GM19397 (cell line): ENCODE results near the gene CDHR5.

Experiments used
- ATAC-seq: cut with Tn5 transposase; IDR thresholded peaks from one replicate; pipeline ENCODE4 v1.9.1; 2021; ENCODE audit warnings: mild to moderate bottlenecking, moderate library complexity; ENCODE audit not compliant: unreplicated experiment

The CDHR5 gene

DNA sequence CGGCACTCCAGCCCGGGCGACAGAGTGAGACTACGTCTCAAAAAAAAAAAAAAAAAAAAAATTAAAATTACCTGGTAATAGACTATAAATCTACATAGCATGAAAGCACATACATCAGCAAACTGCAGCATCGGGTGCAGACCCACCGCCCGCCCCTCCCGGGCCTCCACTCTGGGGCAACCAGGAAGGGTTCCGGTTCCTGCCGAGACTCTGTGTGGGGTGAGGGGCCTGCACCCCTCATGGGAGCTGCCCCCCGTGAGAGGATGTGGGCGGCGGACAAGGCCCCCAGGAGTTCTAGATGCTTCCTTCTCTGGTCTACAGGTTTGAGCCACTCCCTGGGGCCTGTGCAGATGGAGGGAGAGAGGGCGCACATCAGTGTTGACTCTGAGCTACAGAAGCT, 21.5 kb upstream of the CDHR5 start:
- ATAC-seq: no peak

- no peak for ATAC-seq
Observed at GRCh38 chr11:645536-645935, 20.8 kb upstream of the CDHR5 start.

DNA sequence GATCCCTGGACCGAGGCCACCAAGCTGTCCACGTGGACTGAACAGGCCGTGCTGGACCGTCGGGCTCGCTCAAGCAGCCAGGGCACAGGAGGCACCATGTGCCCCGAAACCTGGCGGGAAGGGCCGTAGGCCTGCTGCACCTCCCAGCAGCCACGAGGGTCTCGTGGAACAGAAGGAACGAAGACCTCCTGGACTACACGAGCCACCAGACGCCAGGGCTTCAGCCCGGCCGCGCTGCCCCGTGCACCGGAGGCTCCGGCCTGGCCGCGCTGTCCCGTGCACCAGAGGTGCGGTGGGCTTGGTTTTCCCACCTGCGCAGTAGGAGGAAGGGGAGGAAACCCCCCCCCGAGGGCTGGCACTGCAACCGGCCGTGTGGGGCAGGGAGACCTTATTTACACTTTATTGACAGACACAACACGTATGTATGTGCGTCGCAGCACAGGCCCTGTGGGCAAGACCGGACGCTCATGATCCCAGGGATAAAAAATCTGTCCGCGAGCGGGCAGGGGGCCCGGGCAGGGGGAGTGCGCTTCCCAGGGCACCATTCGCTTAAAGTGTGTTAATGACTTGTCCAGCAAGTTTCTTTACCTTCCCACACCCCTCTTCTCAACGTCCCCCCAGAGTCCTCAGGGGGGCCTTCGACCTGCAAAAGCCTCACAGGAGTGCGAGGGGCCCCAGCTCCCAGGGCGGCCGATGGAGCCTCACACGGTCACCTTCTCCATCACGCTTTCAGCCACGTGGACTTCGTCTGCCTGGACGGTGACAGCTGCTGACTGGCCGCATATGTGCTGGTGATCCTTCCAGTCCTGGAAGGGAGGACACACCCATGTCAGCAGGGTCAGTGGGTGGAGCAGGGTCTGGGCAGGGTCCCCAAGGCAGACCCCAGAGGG, 19.3 kb upstream of the CDHR5 start:
- ATAC-seq: no peak

GRCh38 chr11:643366-643765, 18.6 kb upstream of the CDHR5 start:
- no peak for ATAC-seq

DNA sequence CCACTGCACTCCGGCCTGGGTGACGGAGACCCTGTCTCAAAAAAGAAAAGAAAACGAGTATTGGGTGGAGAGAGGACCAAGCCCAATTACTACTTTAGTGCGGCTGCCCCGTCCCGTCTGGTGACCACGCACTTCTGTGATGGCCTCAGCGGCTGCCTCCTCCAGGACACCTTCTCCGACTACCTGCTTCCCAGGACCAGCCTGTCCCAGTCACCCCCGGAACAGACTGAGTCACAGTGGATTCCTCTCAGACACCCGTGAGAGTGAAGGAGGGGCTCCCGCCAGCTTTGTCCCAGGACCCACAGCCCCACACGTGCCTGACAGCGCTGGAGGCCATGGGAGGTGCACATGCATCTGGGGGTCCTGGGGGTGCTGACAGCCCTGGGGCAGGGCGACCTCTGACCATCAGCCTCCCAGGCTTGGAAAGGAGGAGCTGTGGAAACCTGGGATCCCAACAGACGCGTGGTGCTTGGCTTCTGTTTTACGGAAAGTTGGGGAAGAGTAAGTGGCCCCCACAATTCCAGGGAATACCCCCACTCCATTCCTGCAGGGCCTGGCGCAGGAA, 17.1 kb upstream of the CDHR5 start:
- no peak for ATAC-seq

DNA sequence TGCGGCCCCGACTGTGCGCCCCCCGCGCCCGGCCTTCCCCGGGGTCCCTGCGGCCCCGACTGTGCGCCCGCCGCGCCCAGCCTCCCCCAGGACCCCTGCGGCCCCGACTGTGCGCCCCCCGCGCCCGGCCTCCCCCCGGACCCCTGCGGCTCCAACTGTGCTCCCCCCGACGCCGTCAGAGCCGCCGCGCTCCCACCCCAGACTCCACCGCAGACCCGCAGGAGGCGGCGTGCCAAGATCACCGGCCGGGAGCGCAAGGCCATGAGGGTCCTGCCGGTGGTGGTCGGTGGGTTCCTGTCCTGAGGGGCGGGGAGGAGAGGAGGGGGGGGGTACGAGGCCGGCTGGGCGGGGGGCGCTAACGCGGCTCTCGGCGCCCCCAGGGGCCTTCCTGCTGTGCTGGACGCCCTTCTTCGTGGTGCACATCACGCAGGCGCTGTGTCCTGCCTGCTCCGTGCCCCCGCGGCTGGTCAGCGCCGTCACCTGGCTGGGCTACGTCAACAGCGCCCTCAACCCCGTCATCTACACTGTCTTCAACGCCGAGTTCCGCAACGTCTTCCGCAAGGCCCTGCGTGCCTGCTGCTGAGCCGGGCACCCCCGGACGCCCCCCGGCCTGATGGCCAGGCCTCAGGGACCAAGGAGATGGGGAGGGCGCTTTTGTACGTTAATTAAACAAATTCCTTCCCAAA, 15.4 kb upstream of the CDHR5 start:
- ATAC-seq: no peak

DNA sequence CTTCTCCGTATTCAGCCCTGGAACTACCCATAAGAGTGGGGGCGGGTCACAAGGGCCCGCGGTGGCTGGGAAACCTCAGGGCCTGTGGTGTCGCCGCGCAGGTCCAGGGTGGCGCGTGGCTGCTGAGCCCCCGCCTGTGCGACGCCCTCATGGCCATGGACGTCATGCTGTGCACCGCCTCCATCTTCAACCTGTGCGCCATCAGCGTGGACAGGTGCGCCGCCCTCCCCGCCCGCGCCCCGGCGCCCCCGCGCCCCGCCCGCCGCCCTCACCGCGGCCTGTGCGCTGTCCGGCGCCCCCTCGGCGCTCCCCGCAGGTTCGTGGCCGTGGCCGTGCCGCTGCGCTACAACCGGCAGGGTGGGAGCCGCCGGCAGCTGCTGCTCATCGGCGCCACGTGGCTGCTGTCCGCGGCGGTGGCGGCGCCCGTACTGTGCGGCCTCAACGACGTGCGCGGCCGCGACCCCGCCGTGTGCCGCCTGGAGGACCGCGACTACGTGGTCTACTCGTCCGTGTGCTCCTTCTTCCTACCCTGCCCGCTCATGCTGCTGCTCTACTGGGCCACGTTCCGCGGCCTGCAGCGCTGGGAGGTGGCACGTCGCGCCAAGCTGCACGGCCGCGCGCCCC, 14.7 kb upstream of the CDHR5 start:
- ATAC-seq: no peak

GRCh38 chr11:638631-639331, 14.0 kb upstream of the CDHR5 start:
- no peak for ATAC-seq

GRCh38 chr11:637593-638521, 13.1 kb upstream of the CDHR5 start:
- no peak for ATAC-seq

DNA sequence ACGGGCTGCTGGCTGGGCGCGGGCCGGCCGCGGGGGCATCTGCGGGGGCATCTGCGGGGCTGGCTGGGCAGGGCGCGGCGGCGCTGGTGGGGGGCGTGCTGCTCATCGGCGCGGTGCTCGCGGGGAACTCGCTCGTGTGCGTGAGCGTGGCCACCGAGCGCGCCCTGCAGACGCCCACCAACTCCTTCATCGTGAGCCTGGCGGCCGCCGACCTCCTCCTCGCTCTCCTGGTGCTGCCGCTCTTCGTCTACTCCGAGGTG, 12.5 kb upstream of the CDHR5 start:
- no peak for ATAC-seq

DNA sequence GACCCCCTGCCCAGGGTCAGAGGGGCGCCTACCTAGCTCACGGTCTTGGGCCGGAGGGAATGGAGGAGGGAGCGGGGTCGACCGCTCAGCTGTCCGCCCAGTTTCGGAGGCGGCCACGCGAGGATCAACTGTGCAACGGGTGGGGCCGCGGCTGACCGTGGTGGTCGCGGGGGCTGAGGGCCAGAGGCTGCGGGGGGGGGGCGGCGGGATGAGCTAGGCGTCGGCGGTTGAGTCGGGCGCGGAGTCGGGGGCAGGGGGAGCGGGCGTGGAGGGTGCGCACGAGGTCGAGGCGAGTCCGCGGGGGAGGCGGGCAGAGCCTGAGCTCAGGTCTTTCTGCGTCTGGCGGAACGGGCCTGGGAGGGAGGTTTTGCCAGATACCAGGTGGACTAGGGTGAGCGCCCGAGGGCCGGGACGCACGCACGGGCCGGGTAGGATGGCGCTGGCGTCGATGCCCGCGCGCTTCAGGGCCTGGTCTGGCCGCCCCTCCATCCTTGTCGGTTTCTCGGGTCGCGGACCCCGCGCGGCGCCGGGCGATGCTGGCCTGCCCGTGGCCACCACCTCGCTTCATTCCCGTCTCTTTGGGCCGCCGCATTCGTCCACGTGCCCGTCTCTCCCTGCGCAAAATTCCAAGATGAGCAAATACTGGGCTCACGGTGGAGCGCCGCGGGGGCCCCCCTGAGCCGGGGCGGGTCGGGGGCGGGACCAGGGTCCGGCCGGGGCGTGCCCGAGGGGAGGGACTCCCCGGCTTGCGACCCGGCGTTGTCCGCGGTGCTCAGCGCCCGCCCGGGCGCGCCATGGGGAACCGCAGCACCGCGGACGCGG, 12.0 kb upstream of the CDHR5 start, which contains the start of gene DRD4:
Gene DRD4, plus strand, starts transcription at position 759 of the 822 bp plus-strand sequence. Its CDS starts 36 bp downstream, at position 795.
- no peak for ATAC-seq

- ATAC-seq: no peak
Observed at GRCh38 chr11:635945-636510, 11.3 kb upstream of the CDHR5 start.

GRCh38 chr11:630871-631270, 6.1 kb upstream of the CDHR5 start:
- no peak for ATAC-seq

- no peak for ATAC-seq
Observed at GRCh38 chr11:629237-629583, 4.5 kb upstream of the CDHR5 start.

- ATAC-seq: no peak
Observed at GRCh38 chr11:628056-628455, 3.3 kb upstream of the CDHR5 start.

DNA sequence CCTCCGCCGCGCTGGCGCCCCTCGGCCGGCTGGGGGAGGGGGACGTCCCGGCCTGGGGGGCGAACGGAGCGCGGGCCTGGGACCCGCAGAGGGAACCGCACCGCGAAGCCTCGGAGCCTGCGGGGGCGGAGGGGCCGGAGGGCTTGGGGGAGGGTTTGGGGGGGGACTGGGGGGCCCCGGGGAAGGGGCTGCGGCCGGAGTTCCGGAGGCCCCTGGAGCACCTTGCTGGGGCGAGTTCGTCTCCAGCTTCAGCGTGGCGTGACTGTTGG, 2.5 kb upstream of the CDHR5 start:
- ATAC-seq: no peak

GRCh38 chr11:626475-627307, 1.9 kb upstream of the CDHR5 start, which contains the start of gene SCT:
SCT (minus strand) TSS chr11:627181; CDS start chr11:627143, 38 bp downstream.
- ATAC-seq: no peak

GRCh38 chr11:625636-626268, 997 bp upstream of the CDHR5 start:
- ATAC-seq: no peak
